ENCODE measurements around the gene RLF.

DNA sequence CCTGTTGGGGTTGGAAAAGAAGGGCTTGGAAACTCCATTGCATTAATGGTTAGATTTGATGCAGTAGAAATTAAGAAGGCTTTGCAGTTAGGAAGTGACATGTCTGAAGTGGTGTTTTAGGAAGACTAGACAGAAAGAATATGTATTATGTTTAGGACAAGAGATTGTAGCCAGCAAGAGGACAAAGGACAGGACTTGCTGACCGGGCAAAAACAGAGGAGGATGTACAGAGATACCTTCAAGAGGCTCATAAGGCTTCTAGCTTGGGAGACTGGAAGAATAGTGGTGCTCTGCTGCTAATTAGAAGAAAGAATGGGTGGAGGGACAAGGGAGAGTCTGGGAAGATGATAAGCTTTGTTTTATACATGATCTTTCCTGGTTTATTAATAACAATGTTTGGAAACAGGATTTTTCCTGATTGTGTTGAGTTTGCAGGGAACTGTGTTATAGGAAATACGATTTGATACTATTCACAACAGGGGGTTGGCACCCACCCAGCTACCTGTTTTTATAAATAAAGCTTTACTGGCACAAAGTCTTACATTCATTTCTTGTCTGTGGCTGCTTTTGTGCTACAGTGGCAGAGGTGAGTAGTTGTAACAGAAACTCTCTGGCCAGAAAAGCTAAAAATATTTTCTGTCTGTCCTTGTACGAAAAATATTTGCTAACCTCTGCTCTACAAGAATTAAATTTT lies 49.5 kb downstream of the RLF start:
- no peak for TF ChIP-seq POLR2AphosphoS5 (IDR thresholded peaks at IDR 0.05)
- no peak for TF ChIP-seq CTCF (IDR thresholded peaks at IDR 0.05)
- TF ChIP-seq POLR2A (IDR thresholded peaks at IDR 0.05), result no peak
- TF ChIP-seq EP300 (IDR thresholded peaks at IDR 0.05), result no peak
